Fibroblast of lung (primary cell): ENCODE results near the gene FSD1. TPM values are rescaled to one million over a fixed set of nuclear protein-coding genes. Genes with fewer than 3 reads are reported as not detected.

Source experiments
- DNase-seq, 2 donors: peaks; one replicate each; pipeline versions ENCODE4 v3.0.0 to v3.0.0-alpha.2; 2010; ENCODE audit warnings: low read depth in 2 of 2
- H2AFZ ChIP-seq: 2 replicates; pipeline ENCODE4 v1.5.1; 2012; ENCODE audit warnings: low read length, control low read depth, inconsistent platforms
- H3K27ac ChIP-seq: 2 replicates; pipeline ENCODE4 v1.5.1; 2011; ENCODE audit warnings: low read length, control low read depth; ENCODE audit not compliant: insufficient read depth
- H3K27me3 ChIP-seq: 2 replicates; pipeline ENCODE4 v1.5.1; 2011; ENCODE audit warnings: mild to moderate bottlenecking, low read length; ENCODE audit not compliant: control insufficient read depth, insufficient read depth
- H3K36me3 ChIP-seq: 2 replicates; pipeline ENCODE4 v1.5.1; 2011; ENCODE audit warnings: low read length; ENCODE audit not compliant: control insufficient read depth, insufficient read depth
- H3K4me1 ChIP-seq: 2 replicates; pipeline ENCODE4 v1.5.1; 2011; ENCODE audit warnings: low read length; ENCODE audit not compliant: control insufficient read depth, insufficient read depth; ENCODE audit errors: extremely low read depth
- H3K4me2 ChIP-seq: 2 replicates; pipeline ENCODE4 v1.5.1; 2011; ENCODE audit warnings: low read length, control low read depth; ENCODE audit not compliant: insufficient read depth; ENCODE audit errors: extremely low read depth
- H3K4me3 ChIP-seq, 4 experiments: fragments of 200-600 bp in 1 of 4; sonication (generic) in 1 of 4; replicated peaks in 1 of 4; 2 replicates each; pipeline ENCODE4 v1.5.1; 2011 to 2016; ENCODE audit warnings: low read length in 4 of 4, low read depth in 3 of 4, mild to moderate bottlenecking in 3 of 4, control low read depth in 2 of 4, inconsistent platforms in 1 of 4, mixed read lengths in 1 of 4; ENCODE audit not compliant: insufficient read depth in 1 of 4; ENCODE audit errors: control extremely low read depth in 1 of 4
- H3K79me2 ChIP-seq: 2 replicates; pipeline ENCODE4 v1.5.1; 2012; ENCODE audit warnings: mild to moderate bottlenecking, low read length, inconsistent platforms; ENCODE audit not compliant: control insufficient read depth, insufficient read depth
- H3K9ac ChIP-seq: 2 replicates; pipeline ENCODE4 v1.5.1; 2011; ENCODE audit warnings: mild to moderate bottlenecking, low read length, control low read depth; ENCODE audit not compliant: insufficient read depth
- H3K9me3 ChIP-seq: 2 replicates; pipeline ENCODE4 v1.5.1; 2012; ENCODE audit warnings: low read depth, low read length; ENCODE audit not compliant: control insufficient read depth, insufficient read depth
- H4K20me1 ChIP-seq: 2 replicates; pipeline ENCODE4 v1.5.1; 2011; ENCODE audit warnings: low read length; ENCODE audit not compliant: control insufficient read depth, insufficient read depth; ENCODE audit errors: extremely low read depth
- EZH2 ChIP-seq: IDR thresholded peaks from 2 replicates; pipeline ENCODE4 v1.5.1; 2012; ENCODE audit warnings: low read length, control low read depth, mild to moderate bottlenecking; ENCODE audit errors: missing control alignments
- polyA plus RNA-seq, 2 donors: library from polyadenylated mRNA; depleted of rRNA in 1 of 2; stranded (reverse) in 1 of 2; unstranded in 1 of 2; fragments of >200 nt; gene quantifications; 2 replicates each; pipeline ENCODE4 v1.2.1, GENCODE V29; 2011 to 2012; ENCODE audit warnings: missing spikeins in 1 of 2
- total RNA-seq: library from RNA; depleted of rRNA; stranded (reverse); fragments of >200 nt; gene quantifications from 2 replicates; pipeline ENCODE4 v1.2.1, GENCODE V29; 2014
- TF ChIP-seq, protein P1 (sequence below), 2 donors: IDR thresholded peaks in 1 of 2; conservative IDR thresholded peaks in 1 of 2; 1 replicate in 1 of 2; 2 replicates in 1 of 2; pipeline ENCODE4 v1.5.1; 2011 to 2012; ENCODE audit warnings: low read length in 2 of 2, control low read depth in 1 of 2, inconsistent platforms in 1 of 2, low read depth in 1 of 2, mild to moderate bottlenecking in 1 of 2

The FSD1 gene
- total and polyA plus RNA-seq, 2 donors (not counting 1 experiment from before 2014, with no cell fraction given): 4.6 to 10.1 TPM

DNA sequence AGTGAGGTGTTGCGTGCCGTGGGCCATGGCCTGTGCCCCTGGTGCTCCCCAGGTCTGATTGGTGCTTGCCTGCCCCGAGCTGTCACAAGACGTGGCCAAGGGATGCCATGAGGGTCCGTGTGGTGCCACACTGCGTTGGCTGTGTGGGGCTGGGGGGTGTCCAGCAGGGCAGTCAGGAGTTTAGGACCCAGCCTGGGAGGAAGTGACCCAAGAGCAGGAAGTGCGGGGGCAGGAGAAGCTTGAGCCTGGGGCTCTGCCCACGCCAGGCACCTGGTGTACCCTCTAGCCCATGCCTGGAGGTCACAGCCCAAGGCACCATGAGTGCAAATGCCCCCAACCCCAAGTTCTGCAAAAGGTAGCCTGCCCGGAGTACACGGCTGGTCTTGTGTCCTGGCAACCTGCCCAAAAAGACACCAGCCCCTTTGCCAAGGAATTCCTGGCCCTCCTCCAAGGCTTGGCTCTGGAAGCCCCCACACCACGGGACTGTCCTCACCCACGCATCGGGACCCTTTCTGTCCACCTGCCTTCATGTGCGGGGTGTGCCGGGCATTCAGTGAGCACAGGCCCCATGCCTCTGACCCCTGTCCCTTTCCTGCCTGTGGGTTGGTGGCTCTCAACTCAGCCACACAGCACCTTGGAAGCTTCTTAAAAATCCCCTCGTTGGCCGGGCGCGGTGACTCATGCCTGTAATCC lies 63.9 kb downstream of the FSD1 start:
- peak in 1 of 2 donors; percentile 36 for DNase-seq
- Histone ChIP-seq H3K27me3 (no peaks in the 10 kb centered on the region), H4K20me1 (no peaks in the 10 kb centered on the region), H2AFZ (no peak overlapping the region), H3K4me1 (peaks cover 22% of the 10 kb centered on the region), H3K27ac (peak overlapping the region; percentile 52), H3K4me3 (no peak overlapping the region), H3K9me3 (no peaks in the 10 kb centered on the region), H3K36me3 (peaks cover 35% of the 10 kb centered on the region), H3K4me2 (no peak overlapping the region), H3K9ac (no peak overlapping the region), H3K79me2 (peaks cover 67% of the 10 kb centered on the region)
- TF ChIP-seq, protein P1, sequence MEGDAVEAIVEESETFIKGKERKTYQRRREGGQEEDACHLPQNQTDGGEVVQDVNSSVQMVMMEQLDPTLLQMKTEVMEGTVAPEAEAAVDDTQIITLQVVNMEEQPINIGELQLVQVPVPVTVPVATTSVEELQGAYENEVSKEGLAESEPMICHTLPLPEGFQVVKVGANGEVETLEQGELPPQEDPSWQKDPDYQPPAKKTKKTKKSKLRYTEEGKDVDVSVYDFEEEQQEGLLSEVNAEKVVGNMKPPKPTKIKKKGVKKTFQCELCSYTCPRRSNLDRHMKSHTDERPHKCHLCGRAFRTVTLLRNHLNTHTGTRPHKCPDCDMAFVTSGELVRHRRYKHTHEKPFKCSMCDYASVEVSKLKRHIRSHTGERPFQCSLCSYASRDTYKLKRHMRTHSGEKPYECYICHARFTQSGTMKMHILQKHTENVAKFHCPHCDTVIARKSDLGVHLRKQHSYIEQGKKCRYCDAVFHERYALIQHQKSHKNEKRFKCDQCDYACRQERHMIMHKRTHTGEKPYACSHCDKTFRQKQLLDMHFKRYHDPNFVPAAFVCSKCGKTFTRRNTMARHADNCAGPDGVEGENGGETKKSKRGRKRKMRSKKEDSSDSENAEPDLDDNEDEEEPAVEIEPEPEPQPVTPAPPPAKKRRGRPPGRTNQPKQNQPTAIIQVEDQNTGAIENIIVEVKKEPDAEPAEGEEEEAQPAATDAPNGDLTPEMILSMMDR (conservative IDR thresholded peaks at IDR 0.05 in 1 of 2, IDR thresholded peaks at IDR 0.05 in 1 of 2; ENCODE audit: low read depth in 1 of 2, low read length in 2 of 2): no peak
- TF ChIP-seq EZH2: no peak

DNA sequence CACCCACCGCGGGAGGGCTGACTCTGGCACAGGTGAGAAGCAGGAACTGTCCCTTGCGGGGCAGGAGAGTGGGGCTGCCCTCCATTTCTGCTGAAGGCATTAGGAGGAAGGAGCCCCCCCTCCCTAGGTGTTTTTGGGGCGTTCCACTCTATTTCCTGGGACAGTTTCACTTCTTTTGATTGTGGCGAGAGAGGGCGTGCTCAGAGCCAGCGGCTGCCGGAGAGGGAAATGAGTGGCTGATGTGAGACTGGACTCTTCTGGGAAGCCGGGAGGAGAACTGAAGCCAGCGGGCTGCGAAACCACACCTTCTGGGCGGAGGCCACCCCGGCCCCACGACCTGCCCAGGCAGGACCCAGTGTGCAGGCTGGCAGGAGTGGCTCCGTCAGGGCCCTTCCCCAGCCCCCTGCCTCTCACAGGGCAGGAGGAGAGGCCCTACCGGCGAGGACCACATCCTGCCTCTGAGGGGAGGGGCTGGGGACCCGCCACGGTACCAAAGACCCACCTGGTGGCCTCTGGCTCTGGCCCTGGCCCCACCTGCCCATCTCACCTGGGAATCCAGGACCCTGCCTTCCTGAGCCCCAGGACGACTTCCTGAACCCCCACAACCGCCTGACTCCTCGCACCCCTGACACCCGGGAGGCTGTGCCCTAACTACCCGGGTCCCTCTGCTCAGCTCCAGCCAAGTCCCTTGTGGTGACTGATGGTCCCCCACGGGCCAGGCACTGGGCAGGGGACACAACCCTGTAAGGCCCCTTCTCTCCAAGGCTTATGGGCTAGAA lies 64.9 kb downstream of the FSD1 start:
- peak overlapping the region; percentile 8 for H3K9ac ChIP-seq

DNA sequence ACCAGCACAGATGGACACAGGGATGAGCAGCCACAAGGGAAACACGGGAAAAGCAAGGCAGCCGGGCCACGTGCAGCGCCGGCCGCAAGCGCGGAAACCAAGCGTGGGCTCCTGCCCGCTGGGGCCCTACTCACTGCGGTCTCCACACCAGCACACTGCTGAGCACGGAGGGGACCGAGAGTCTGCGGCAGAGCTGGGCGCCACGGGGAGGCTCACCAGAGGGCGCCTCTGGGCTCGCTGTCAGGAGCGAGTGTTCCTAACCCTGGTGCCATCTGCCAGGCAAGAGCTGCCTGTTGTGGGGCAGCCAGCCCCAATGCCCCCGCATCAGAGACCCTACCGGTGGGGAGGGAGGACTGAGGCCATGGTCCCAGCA lies 65.5 kb downstream of the FSD1 start:
- TF ChIP-seq EZH2: no peak
- TF ChIP-seq, protein P1 (conservative IDR thresholded peaks at IDR 0.05 in 1 of 2, IDR thresholded peaks at IDR 0.05 in 1 of 2; ENCODE audit: low read depth in 1 of 2, low read length in 2 of 2): peak; percentile 28 to 52
- Histone ChIP-seq H2AFZ (no peak overlapping the region), H4K20me1 (no peaks in the 10 kb centered on the region), H3K27ac (peak overlapping the region; percentile 52), H3K4me1 (peaks cover 34% of the 10 kb centered on the region), H3K79me2 (peaks cover 75% of the 10 kb centered on the region), H3K9me3 (no peaks in the 10 kb centered on the region), H3K36me3 (peaks cover 30% of the 10 kb centered on the region), H3K27me3 (no peaks in the 10 kb centered on the region), H3K9ac (peak overlapping the region; percentile 8), H3K4me3 (no peak overlapping the region), H3K4me2 (peak overlapping the region; percentile 64)
- peak in 1 of 2 donors; percentile 56 for DNase-seq

More for the DNA sequence above, 64.9 kb downstream of the FSD1 start:
- H3K9me3 ChIP-seq: no peaks in the 10 kb centered on the region
- no peaks in the 10 kb centered on the region for H3K27me3 ChIP-seq
- DNase-seq: peak in 1 of 2 donors; percentile 56
- no peak overlapping the region for H3K4me3 ChIP-seq
- peaks cover 73% of the 10 kb centered on the region for H3K79me2 ChIP-seq
- TF ChIP-seq EZH2: no peak
- TF ChIP-seq, protein P1 (conservative IDR thresholded peaks at IDR 0.05 in 1 of 2, IDR thresholded peaks at IDR 0.05 in 1 of 2; ENCODE audit: low read depth in 1 of 2, low read length in 2 of 2): no peak
- H2AFZ ChIP-seq: no peak overlapping the region
- no peaks in the 10 kb centered on the region for H4K20me1 ChIP-seq
- peaks cover 32% of the 10 kb centered on the region for H3K4me1 ChIP-seq
- H3K4me2 ChIP-seq: peak overlapping the region; percentile 64
- peak overlapping the region; percentile 52 for H3K27ac ChIP-seq
- H3K36me3 ChIP-seq: peaks cover 30% of the 10 kb centered on the region
